ENCODE data around the gene KCNC1. TPM values are rescaled to one million over a fixed set of nuclear protein-coding genes. Genes with fewer than 3 reads are reported as not detected.
A peak's percentile ranks its signal among the peaks of the same experiment; 100 is the strongest.

The KCNC1 gene
- total RNA-seq, 2 donors from 2014 or later: not detected

- no peaks in the 10 kb centered on the region for H3K9me3 Mint-ChIP-seq
- no peaks in the 10 kb centered on the region for H3K4me1 Mint-ChIP-seq
- no peak overlapping the region for H3K4me3 Mint-ChIP-seq
- H3K27me3 Mint-ChIP-seq: peaks cover 28% of the 10 kb centered on the region
- no peaks in the 10 kb centered on the region for H3K36me3 Mint-ChIP-seq (ENCODE audit: low read depth)
- ATAC-seq (replicated peaks): no peak
- no peak overlapping the region for H3K27ac Mint-ChIP-seq
Observed at GRCh38 chr11:17721242-17721999, 13.2 kb upstream of the KCNC1 start.

GRCh38 chr11:17722000-17722643, 12.5 kb upstream of the KCNC1 start:
- no peak for ATAC-seq (replicated peaks)
- Mint-ChIP-seq H3K9me3 (no peaks in the 10 kb centered on the region), H3K27me3 (peaks cover 31% of the 10 kb centered on the region), H3K36me3 (ENCODE audit: low read depth) (no peaks in the 10 kb centered on the region), H3K27ac (no peak overlapping the region), H3K4me3 (no peak overlapping the region), H3K4me1 (no peaks in the 10 kb centered on the region)

- no peak for ATAC-seq (replicated peaks)
- no peak overlapping the region for H3K4me3 Mint-ChIP-seq
- peaks cover 39% of the 10 kb centered on the region for H3K27me3 Mint-ChIP-seq
- no peak overlapping the region for H3K27ac Mint-ChIP-seq
- H3K9me3 Mint-ChIP-seq: no peaks in the 10 kb centered on the region
- no peaks in the 10 kb centered on the region for H3K4me1 Mint-ChIP-seq
- H3K36me3 Mint-ChIP-seq (ENCODE audit: low read depth): no peaks in the 10 kb centered on the region
Observed at GRCh38 chr11:17724020-17724908, 10.3 kb upstream of the KCNC1 start.

- H3K27me3 Mint-ChIP-seq: peaks cover 44% of the 10 kb centered on the region
- H3K27ac Mint-ChIP-seq: no peak overlapping the region
Observed at GRCh38 chr11:17725174-17725573, 9.4 kb upstream of the KCNC1 start.

GRCh38 chr11:17730137-17730536, 4.4 kb upstream of the KCNC1 start:
- H3K9me3 Mint-ChIP-seq: no peaks in the 10 kb centered on the region
- H3K27me3 Mint-ChIP-seq: peaks cover 46% of the 10 kb centered on the region

More at GRCh38 chr11:17725174-17725573, 9.4 kb upstream of the KCNC1 start:
- no peak for ATAC-seq (replicated peaks)
- H3K36me3 Mint-ChIP-seq (ENCODE audit: low read depth): no peaks in the 10 kb centered on the region
- H3K9me3 Mint-ChIP-seq: no peaks in the 10 kb centered on the region
- H3K4me3 Mint-ChIP-seq: no peak overlapping the region
- H3K4me1 Mint-ChIP-seq: no peaks in the 10 kb centered on the region

GRCh38 chr11:17730608-17731462, 3.7 kb upstream of the KCNC1 start:
- peak; percentile 89 for ATAC-seq (replicated peaks)
- Mint-ChIP-seq H3K36me3 (ENCODE audit: low read depth) (no peaks in the 10 kb centered on the region), H3K4me1 (peaks cover 5% of the 10 kb centered on the region), H3K4me3 (no peak overlapping the region), H3K27me3 (peaks cover 46% of the 10 kb centered on the region), H3K27ac (no peak overlapping the region), H3K9me3 (no peaks in the 10 kb centered on the region)

More at GRCh38 chr11:17730137-17730536, 4.4 kb upstream of the KCNC1 start:
- Mint-ChIP-seq H3K4me1 (peaks cover 5% of the 10 kb centered on the region), H3K36me3 (ENCODE audit: low read depth) (no peaks in the 10 kb centered on the region), H3K27ac (no peak overlapping the region), H3K4me3 (no peak overlapping the region)
- no peak for ATAC-seq (replicated peaks)

GRCh38 chr11:17733261-17733660, 1.3 kb upstream of the KCNC1 start:
- peaks cover 5% of the 10 kb centered on the region for H3K4me1 Mint-ChIP-seq
- H3K27ac Mint-ChIP-seq: no peak overlapping the region
- ATAC-seq (replicated peaks): no peak
- H3K27me3 Mint-ChIP-seq: peaks cover 46% of the 10 kb centered on the region
- H3K4me3 Mint-ChIP-seq: no peak overlapping the region
- no peaks in the 10 kb centered on the region for H3K9me3 Mint-ChIP-seq
- H3K36me3 Mint-ChIP-seq (ENCODE audit: low read depth): no peaks in the 10 kb centered on the region

- no peaks in the 10 kb centered on the region for H3K9me3 Mint-ChIP-seq
- H3K4me3 Mint-ChIP-seq: no peak overlapping the region
- no peak overlapping the region for H3K27ac Mint-ChIP-seq
- H3K27me3 Mint-ChIP-seq: peaks cover 33% of the 10 kb centered on the region
- no peaks in the 10 kb centered on the region for H3K36me3 Mint-ChIP-seq (ENCODE audit: low read depth)
- ATAC-seq (replicated peaks): no peak
- peaks cover 5% of the 10 kb centered on the region for H3K4me1 Mint-ChIP-seq
Observed at GRCh38 chr11:17734986-17735817, 621 bp downstream of the KCNC1 start.

- no peak for ATAC-seq (replicated peaks)
- peaks cover 30% of the 10 kb centered on the region for H3K27me3 Mint-ChIP-seq
Observed at GRCh38 chr11:17735818-17736578, 1.4 kb downstream of the KCNC1 start.

GRCh38 chr11:17736579-17736893, 2.0 kb downstream of the KCNC1 start:
- no peak overlapping the region for H3K4me3 Mint-ChIP-seq
- H3K27me3 Mint-ChIP-seq: peaks cover 31% of the 10 kb centered on the region
- peaks cover 5% of the 10 kb centered on the region for H3K4me1 Mint-ChIP-seq
- H3K27ac Mint-ChIP-seq: no peak overlapping the region
- ATAC-seq (replicated peaks): no peak
- H3K9me3 Mint-ChIP-seq: no peaks in the 10 kb centered on the region
- H3K36me3 Mint-ChIP-seq (ENCODE audit: low read depth): no peaks in the 10 kb centered on the region

More at GRCh38 chr11:17735818-17736578, 1.4 kb downstream of the KCNC1 start:
- Mint-ChIP-seq H3K4me1 (peaks cover 5% of the 10 kb centered on the region), H3K36me3 (ENCODE audit: low read depth) (no peaks in the 10 kb centered on the region), H3K4me3 (no peak overlapping the region), H3K9me3 (no peaks in the 10 kb centered on the region), H3K27ac (no peak overlapping the region)

GRCh38 chr11:17736930-17737817, 2.6 kb downstream of the KCNC1 start:
- H3K27ac Mint-ChIP-seq: no peak overlapping the region
- peaks cover 5% of the 10 kb centered on the region for H3K4me1 Mint-ChIP-seq
- peaks cover 35% of the 10 kb centered on the region for H3K27me3 Mint-ChIP-seq
- no peak overlapping the region for H3K4me3 Mint-ChIP-seq
- H3K9me3 Mint-ChIP-seq: no peaks in the 10 kb centered on the region
- ATAC-seq (replicated peaks): no peak
- no peaks in the 10 kb centered on the region for H3K36me3 Mint-ChIP-seq (ENCODE audit: low read depth)

Data from activated T-helper 17 cell treated with anti-CD3 and anti-CD28 coated beads, Interleukin-2, amount 50 U/mL, for 72 hours (primary cell).